BLaER1 treated with 17β-estradiol and CSF1 and Interleukin-3, amounts not matched to agents 10 nM and 100 nM (cell line): ENCODE data around the gene SH3BP5.

Source experiments
- H3K27ac ChIP-seq, 11 experiments: shearing (Covaris generic); formaldehyde crosslinking; 2 replicates each; pipeline ENCODE4 v1.8.1; 2022
- H3K27me3 ChIP-seq, 11 experiments: shearing (Covaris generic); formaldehyde crosslinking; 2 replicates each; pipeline ENCODE4 v1.8.1; 2022
- H3K36me3 ChIP-seq, 11 experiments: shearing (Covaris generic); formaldehyde crosslinking; 2 replicates each; pipeline ENCODE4 v1.8.1; 2022
- H3K4me1 ChIP-seq, 10 experiments: shearing (Covaris generic); formaldehyde crosslinking; 2 replicates each; pipeline ENCODE4 v1.8.1; 2022
- H3K4me2 ChIP-seq, 11 experiments: shearing (Covaris generic); formaldehyde crosslinking; 2 replicates each; pipeline ENCODE4 v1.8.1; 2022
- H3K4me3 ChIP-seq, 10 experiments: shearing (Covaris generic); formaldehyde crosslinking; 2 replicates each; pipeline ENCODE4 v1.8.1; 2022
- H3K9ac ChIP-seq, 11 experiments: shearing (Covaris generic); formaldehyde crosslinking; 2 replicates each; pipeline ENCODE4 v1.8.1; 2022
- H3K9me3 ChIP-seq, 11 experiments: shearing (Covaris generic); formaldehyde crosslinking; replicated peaks in 1 of 11; 2 replicates each; pipeline ENCODE4 v1.8.1; 2022
- H4K20me1 ChIP-seq, 11 experiments: shearing (Covaris generic); formaldehyde crosslinking; 2 replicates each; pipeline ENCODE4 v1.8.1; 2022
- Cebpa-rat ChIP-seq, 11 experiments: shearing (Covaris generic); IDR thresholded peaks; 2 replicates each; pipeline ENCODE4 v1.8.1; 2022

SH3BP5 gene

GRCh38 chr3:15348246-15348645 is 15.9 kb upstream of the SH3BP5 start:
- Histone ChIP-seq H3K4me2 (peak overlapping the region in 3 of 11 experiments; percentile 0 to 38 (median 31); a peak in 5 of 22 replicates), H4K20me1 (no peaks in the 10 kb centered on the region), H3K27ac (no peak overlapping the region), H3K27me3 (no peaks in the 10 kb centered on the region), H3K36me3 (no peaks in the 10 kb centered on the region; a peak in 2 of 22 replicates), H3K4me3 (no peak overlapping the region), H3K9ac (no peak overlapping the region), H3K9me3 (peaks cover 12 to 36% (median 27%) of the 10 kb centered on the region in 11 experiments; a peak in 21 of 22 replicates), H3K4me1 (peaks cover 0 to 36% (median 9%) of the 10 kb centered on the region in 10 experiments; a peak in 13 of 20 replicates)
- TF ChIP-seq Cebpa-rat (IDR thresholded peaks at IDR 0.05) = no peak

- Histone ChIP-seq H3K4me3 (no peak overlapping the region), H3K9me3 (peaks cover 12 to 36% (median 27%) of the 10 kb centered on the region in 11 experiments; a peak in 21 of 22 replicates), H3K27me3 (no peaks in the 10 kb centered on the region), H4K20me1 (no peaks in the 10 kb centered on the region), H3K9ac (no peak overlapping the region), H3K27ac (no peak overlapping the region), H3K4me1 (peaks cover 0 to 41% (median 9%) of the 10 kb centered on the region in 10 experiments; a peak in 13 of 20 replicates), H3K4me2 (peak overlapping the region in 3 of 11 experiments; percentile 0 to 38 (median 31); a peak in 4 of 22 replicates), H3K36me3 (no peaks in the 10 kb centered on the region; a peak in 2 of 22 replicates)
- TF ChIP-seq Cebpa-rat (IDR thresholded peaks at IDR 0.05) = no peak
Observed at GRCh38 chr3:15347737-15348110, 15.3 kb upstream of the SH3BP5 start.

- Histone ChIP-seq H3K36me3 (no peaks in the 10 kb centered on the region; a peak in 2 of 22 replicates), H3K4me2 (no peak overlapping the region), H3K9me3 (peaks cover 12 to 31% (median 24%) of the 10 kb centered on the region in 11 experiments; a peak in 21 of 22 replicates), H3K4me3 (no peak overlapping the region), H4K20me1 (no peaks in the 10 kb centered on the region), H3K4me1 (peaks cover 0 to 46% (median 9%) of the 10 kb centered on the region in 10 experiments; a peak in 13 of 20 replicates), H3K27ac (no peak overlapping the region), H3K27me3 (no peaks in the 10 kb centered on the region), H3K9ac (no peak overlapping the region)
- TF ChIP-seq Cebpa-rat (IDR thresholded peaks at IDR 0.05) = no peak
Observed at GRCh38 chr3:15347063-15347736, 14.8 kb upstream of the SH3BP5 start.

- Histone ChIP-seq H3K27me3 (no peaks in the 10 kb centered on the region), H3K4me2 (peak overlapping the region in 1 of 11 experiments; percentile 59; a peak in 1 of 22 replicates), H3K4me3 (no peak overlapping the region), H4K20me1 (no peaks in the 10 kb centered on the region), H3K36me3 (no peaks in the 10 kb centered on the region; a peak in 2 of 22 replicates), H3K9ac (no peak overlapping the region), H3K4me1 (peaks cover 0 to 48% (median 9%) of the 10 kb centered on the region in 10 experiments; a peak in 13 of 20 replicates), H3K9me3 (peaks cover 6 to 24% (median 17%) of the 10 kb centered on the region in 11 experiments; a peak in 21 of 22 replicates), H3K27ac (no peak overlapping the region)
- TF ChIP-seq Cebpa-rat (IDR thresholded peaks at IDR 0.05) = no peak
Observed at GRCh38 chr3:15346516-15346915, 14.1 kb upstream of the SH3BP5 start.

- peak overlapping the region in 2 of 11 experiments; percentile 15 to 22; a peak in 2 of 22 replicates for H3K27ac ChIP-seq
- peak overlapping the region in 8 of 11 experiments; percentile 5 to 63 (median 46); a peak in 14 of 22 replicates for H3K4me2 ChIP-seq
- no peaks in the 10 kb centered on the region for H3K36me3 ChIP-seq
- no peak for TF ChIP-seq Cebpa-rat (IDR thresholded peaks at IDR 0.05)
- no peaks in the 10 kb centered on the region for H3K27me3 ChIP-seq
- H3K4me1 ChIP-seq = peaks cover 0 to 48% (median 9%) of the 10 kb centered on the region in 10 experiments; a peak in 13 of 20 replicates
- H3K9ac ChIP-seq = no peak overlapping the region
- no peaks in the 10 kb centered on the region for H4K20me1 ChIP-seq
- peaks cover 0 to 16% (median 9%) of the 10 kb centered on the region in 11 experiments; a peak in 14 of 22 replicates for H3K9me3 ChIP-seq
- no peak overlapping the region for H3K4me3 ChIP-seq
Observed at GRCh38 chr3:15345608-15346137, 13.3 kb upstream of the SH3BP5 start.

GRCh38 chr3:15345066-15345607 is 12.8 kb upstream of the SH3BP5 start:
- peaks cover 0 to 48% (median 9%) of the 10 kb centered on the region in 10 experiments; a peak in 13 of 20 replicates for H3K4me1 ChIP-seq
- no peaks in the 10 kb centered on the region for H3K36me3 ChIP-seq
- no peaks in the 10 kb centered on the region for H4K20me1 ChIP-seq
- no peaks in the 10 kb centered on the region for H3K27me3 ChIP-seq
- no peak overlapping the region for H3K9ac ChIP-seq
- no peak for TF ChIP-seq Cebpa-rat (IDR thresholded peaks at IDR 0.05)
- H3K4me3 ChIP-seq = no peak overlapping the region
- peak overlapping the region in 2 of 11 experiments; percentile 15 to 22; a peak in 1 of 22 replicates for H3K27ac ChIP-seq
- peak overlapping the region in 8 of 11 experiments; percentile 5 to 63 (median 46); a peak in 11 of 22 replicates for H3K4me2 ChIP-seq
- H3K9me3 ChIP-seq = peaks cover 0 to 10% (median 3%) of the 10 kb centered on the region in 11 experiments; a peak in 11 of 22 replicates

- Histone ChIP-seq H4K20me1 (no peaks in the 10 kb centered on the region), H3K36me3 (no peaks in the 10 kb centered on the region), H3K4me3 (no peak overlapping the region), H3K4me2 (peak overlapping the region in 3 of 11 experiments; percentile 16 to 41 (median 25); a peak in 3 of 22 replicates), H3K27ac (peak overlapping the region in 1 of 11 experiments; percentile 3; a peak in 1 of 22 replicates), H3K27me3 (no peaks in the 10 kb centered on the region), H3K9me3 (no peaks in the 10 kb centered on the region), H3K9ac (no peak overlapping the region), H3K4me1 (peaks cover 0 to 51% (median 9%) of the 10 kb centered on the region in 10 experiments; a peak in 13 of 20 replicates)
- no peak for TF ChIP-seq Cebpa-rat (IDR thresholded peaks at IDR 0.05)
Observed at GRCh38 chr3:15342945-15343344, 10.6 kb upstream of the SH3BP5 start.

GRCh38 chr3:15342246-15342645 is 9.9 kb upstream of the SH3BP5 start:
- H3K4me1 ChIP-seq = peaks cover 0 to 44% (median 9%) of the 10 kb centered on the region in 10 experiments; a peak in 13 of 20 replicates
- no peak overlapping the region for H3K9ac ChIP-seq
- no peak overlapping the region for H3K4me3 ChIP-seq
- no peaks in the 10 kb centered on the region for H3K36me3 ChIP-seq
- H4K20me1 ChIP-seq = no peaks in the 10 kb centered on the region
- H3K9me3 ChIP-seq = no peaks in the 10 kb centered on the region
- H3K27ac ChIP-seq = 0 out of 22 replicates have a peak overlapping the region, but pooled peaks of 1 of the 11 experiments have one; percentile 27
- H3K4me2 ChIP-seq = peak overlapping the region in 3 of 11 experiments; percentile 16 to 41 (median 25); a peak in 4 of 22 replicates
- no peak for TF ChIP-seq Cebpa-rat (IDR thresholded peaks at IDR 0.05)
- H3K27me3 ChIP-seq = no peaks in the 10 kb centered on the region
